Trophoblast cell (in vitro differentiated cells and primary cell): Measurements from ENCODE around the gene COL1A2.

Experiments
- DNase-seq, 2 donors: peaks; one replicate each; pipeline ENCODE4 v3.0.0-alpha.2; 2016
- H2AFZ ChIP-seq: 2 replicates; pipeline ENCODE4 v1.6.1; 2013; ENCODE audit warnings: low read length, moderate library complexity, mild to moderate bottlenecking; ENCODE audit not compliant: insufficient read depth, poor library complexity
- H2AK5ac ChIP-seq: 2 replicates; pipeline ENCODE4 v1.6.1; 2013; ENCODE audit warnings: mild to moderate bottlenecking, low read length
- H2BK120ac ChIP-seq: 2 replicates; pipeline ENCODE4 v1.6.1; 2013; ENCODE audit warnings: low read length, mild to moderate bottlenecking, moderate library complexity; ENCODE audit not compliant: insufficient read depth, poor library complexity
- H2BK12ac ChIP-seq: 2 replicates; pipeline ENCODE4 v1.6.1; 2013; ENCODE audit warnings: mild to moderate bottlenecking, low read length, moderate library complexity
- H2BK5ac ChIP-seq: 2 replicates; pipeline ENCODE4 v1.6.1; 2013; ENCODE audit warnings: low read length, low read depth, moderate library complexity, mild to moderate bottlenecking; ENCODE audit not compliant: poor library complexity
- H3K14ac ChIP-seq: 2 replicates; pipeline ENCODE4 v1.6.1; 2013; ENCODE audit warnings: mild to moderate bottlenecking, low read length
- H3K18ac ChIP-seq: 2 replicates; pipeline ENCODE4 v1.6.1; 2013; ENCODE audit warnings: mild to moderate bottlenecking, low read length
- H3K23ac ChIP-seq: 2 replicates; pipeline ENCODE4 v1.6.1; 2013; ENCODE audit warnings: low read length
- H3K27ac ChIP-seq: 2 replicates; pipeline ENCODE4 v1.5.1; 2013; ENCODE audit warnings: low read depth, mild to moderate bottlenecking, inconsistent platforms, low read length, moderate library complexity
- H3K27me3 ChIP-seq: 2 replicates; pipeline ENCODE4 v1.6.1; 2013; ENCODE audit warnings: inconsistent platforms, mild to moderate bottlenecking, low read length, moderate library complexity; ENCODE audit not compliant: insufficient read depth
- H3K36me3 ChIP-seq, 2 experiments: 1 replicate in 1 of 2; 2 replicates in 1 of 2; pipeline ENCODE4 v1.6.1; 2013; ENCODE audit warnings: low read length in 2 of 2, mild to moderate bottlenecking in 2 of 2, moderate library complexity in 1 of 2; ENCODE audit not compliant: insufficient read depth in 2 of 2, control insufficient read depth in 1 of 2
- H3K4ac ChIP-seq: 2 replicates; pipeline ENCODE4 v1.6.1; 2013; ENCODE audit warnings: low read depth, mild to moderate bottlenecking, low read length, moderate library complexity
- H3K4me1 ChIP-seq, 2 experiments: 1 replicate in 1 of 2; 2 replicates in 1 of 2; pipeline ENCODE4 v1.6.1; 2013; ENCODE audit warnings: low read length in 2 of 2, mild to moderate bottlenecking in 2 of 2, moderate library complexity in 1 of 2; ENCODE audit not compliant: insufficient read depth in 2 of 2, control insufficient read depth in 1 of 2
- H3K4me2 ChIP-seq: 2 replicates; pipeline ENCODE4 v1.6.1; 2013; ENCODE audit warnings: inconsistent platforms, mild to moderate bottlenecking, low read length, moderate library complexity
- H3K4me3 ChIP-seq: 2 replicates; pipeline ENCODE4 v1.5.1; 2013; ENCODE audit warnings: mild to moderate bottlenecking, low read depth, low read length, inconsistent platforms
- H3K79me1 ChIP-seq: one replicate; pipeline ENCODE4 v1.6.1; 2013; ENCODE audit warnings: low read length
- H3K79me2 ChIP-seq: 2 replicates; pipeline ENCODE4 v1.6.1; 2013; ENCODE audit warnings: low read length, mild to moderate bottlenecking; ENCODE audit not compliant: control insufficient read depth, insufficient read depth, poor library complexity
- H3K9ac ChIP-seq: 2 replicates; pipeline ENCODE4 v1.6.1; 2013; ENCODE audit warnings: mild to moderate bottlenecking, low read length
- H3K9me3 ChIP-seq: 2 replicates; pipeline ENCODE4 v1.6.1; 2013; ENCODE audit warnings: low read depth, mild to moderate bottlenecking, control low read depth, inconsistent platforms, low read length; ENCODE audit not compliant: insufficient read depth
- H4K12ac ChIP-seq: 2 replicates; pipeline ENCODE4 v1.6.1; 2013; ENCODE audit warnings: low read depth, mild to moderate bottlenecking, low read length, moderate library complexity
- H4K8ac ChIP-seq: 2 replicates; pipeline ENCODE4 v1.6.1; 2013; ENCODE audit warnings: low read depth, mild to moderate bottlenecking, low read length, moderate library complexity
- H4K91ac ChIP-seq: one replicate; pipeline ENCODE4 v1.6.1; 2013; ENCODE audit warnings: low read depth, mild to moderate bottlenecking, low read length, moderate library complexity
- WGBS: extraction: QIAGEN DNeasy Blood & Tissue Kit; methylation state at CpG from one replicate; pipeline ENCODE4 v1.1.7; 2013; ENCODE audit warnings: missing lambda C conversion rate; ENCODE audit not compliant: insufficient read length, insufficient coverage; ENCODE audit errors: extremely low coverage; 5-methylcytosine and 5-hydroxymethylcytosine counted together

Gene COL1A2

DNA sequence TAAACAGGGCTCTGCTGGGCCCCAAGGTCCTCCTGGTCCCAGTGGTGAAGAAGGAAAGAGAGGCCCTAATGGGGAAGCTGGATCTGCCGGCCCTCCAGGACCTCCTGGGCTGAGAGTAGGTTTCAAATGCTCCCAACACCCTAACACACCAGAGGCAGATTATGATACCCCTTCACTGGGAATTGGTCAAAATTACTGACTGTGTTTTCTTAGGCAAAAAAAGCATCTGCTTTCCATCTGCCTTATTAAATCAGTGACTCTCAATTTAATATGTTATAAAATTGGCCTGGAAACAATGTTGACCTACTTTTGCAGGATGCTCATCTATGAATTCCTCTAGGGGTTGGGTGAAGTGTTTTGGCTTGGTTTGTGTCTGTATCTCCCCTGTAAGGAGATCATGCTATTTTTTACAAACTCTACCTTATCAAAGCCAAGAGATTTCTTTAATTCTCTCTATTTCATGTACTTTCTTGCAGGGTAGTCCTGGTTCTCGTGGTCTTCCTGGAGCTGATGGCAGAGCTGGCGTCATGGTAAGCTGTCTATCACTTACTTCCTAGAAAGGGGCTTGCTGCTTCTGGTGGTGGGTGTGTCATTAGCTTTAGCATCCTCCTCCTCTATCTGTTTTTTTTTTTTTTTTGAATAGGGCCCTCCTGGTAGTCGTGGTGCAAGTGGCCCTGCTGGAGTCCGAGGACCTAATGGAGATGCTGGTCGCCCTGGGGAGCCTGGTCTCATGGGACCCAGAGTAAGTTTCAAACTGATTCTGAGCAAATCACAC is 15.9 kb downstream of the COL1A2 start:
- H3K27ac ChIP-seq = no peak overlapping the region
- no peak overlapping the region for H3K18ac ChIP-seq
- H3K23ac ChIP-seq = no peak overlapping the region
- no peak overlapping the region for H3K4me3 ChIP-seq
- H2AFZ ChIP-seq = no peak overlapping the region
- no CpG with 5 or more reads among the region's 6 CpGs for WGBS
- H4K8ac ChIP-seq = no peak overlapping the region
- no peak overlapping the region for H3K14ac ChIP-seq
- DNase-seq = no peak
- peaks cover 22 to 51% of the 10 kb centered on the region in 2 experiments for H3K36me3 ChIP-seq
- H3K4me2 ChIP-seq = no peak overlapping the region
- H2BK120ac ChIP-seq = no peak overlapping the region
- no peak overlapping the region for H3K9ac ChIP-seq
- no peak overlapping the region for H4K91ac ChIP-seq
- no peak overlapping the region for H2AK5ac ChIP-seq
- no peaks in the 10 kb centered on the region for H3K79me2 ChIP-seq
- no peaks in the 10 kb centered on the region for H3K27me3 ChIP-seq
- H2BK12ac ChIP-seq = no peak overlapping the region
- H2BK5ac ChIP-seq = no peak overlapping the region
- H3K4ac ChIP-seq = no peak overlapping the region
- no peaks in the 10 kb centered on the region for H3K9me3 ChIP-seq
- H3K4me1 ChIP-seq = no peaks in the 10 kb centered on the region
- no peak overlapping the region for H4K12ac ChIP-seq
- H3K79me1 ChIP-seq = no peaks in the 10 kb centered on the region

DNA sequence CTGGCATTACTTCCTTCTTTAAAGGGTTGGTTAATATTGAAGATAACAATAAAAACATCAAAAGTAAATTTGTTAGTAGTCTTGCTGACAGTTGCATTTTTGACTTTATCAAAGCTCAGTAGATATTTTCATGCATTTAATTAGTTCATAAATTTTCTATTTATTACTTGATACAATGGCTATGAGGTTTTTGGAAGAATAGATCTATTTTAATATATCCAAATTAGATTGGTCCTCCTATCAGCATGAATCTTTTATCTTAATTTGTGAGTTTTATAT is 16.4 kb downstream of the COL1A2 start:
- H3K4me3 ChIP-seq = no peak overlapping the region
- no peak for DNase-seq
- no peaks in the 10 kb centered on the region for H3K79me2 ChIP-seq
- H4K91ac ChIP-seq = no peak overlapping the region
- H3K27me3 ChIP-seq = no peaks in the 10 kb centered on the region
- no peak overlapping the region for H3K4me2 ChIP-seq
- H3K9me3 ChIP-seq = no peaks in the 10 kb centered on the region
- peaks cover 22 to 48% of the 10 kb centered on the region in 2 experiments for H3K36me3 ChIP-seq
- no peak overlapping the region for H4K12ac ChIP-seq
- H3K4ac ChIP-seq = no peak overlapping the region
- H3K4me1 ChIP-seq = no peaks in the 10 kb centered on the region
- H4K8ac ChIP-seq = no peak overlapping the region
- H3K18ac ChIP-seq = no peak overlapping the region
- no peak overlapping the region for H2BK5ac ChIP-seq
- H2BK120ac ChIP-seq = no peak overlapping the region
- H2AK5ac ChIP-seq = no peak overlapping the region
- no peaks in the 10 kb centered on the region for H3K79me1 ChIP-seq
- no peak overlapping the region for H3K9ac ChIP-seq
- no peak overlapping the region for H3K27ac ChIP-seq
- no peak overlapping the region for H3K14ac ChIP-seq
- H3K23ac ChIP-seq = no peak overlapping the region
- H2AFZ ChIP-seq = no peak overlapping the region
- H2BK12ac ChIP-seq = no peak overlapping the region

GRCh38 chr7:94412762-94413322 is 18.1 kb downstream of the COL1A2 start:
- Histone ChIP-seq H4K12ac (no peak overlapping the region), H3K18ac (no peak overlapping the region), H3K9me3 (no peaks in the 10 kb centered on the region), H3K4ac (no peak overlapping the region), H4K8ac (no peak overlapping the region), H3K79me2 (no peaks in the 10 kb centered on the region), H3K27ac (no peak overlapping the region), H3K27me3 (no peaks in the 10 kb centered on the region), H2BK5ac (no peak overlapping the region), H3K36me3 (peaks cover 27 to 54% of the 10 kb centered on the region in 2 experiments), H3K4me1 (no peaks in the 10 kb centered on the region), H3K23ac (no peak overlapping the region), H4K91ac (no peak overlapping the region), H2AFZ (no peak overlapping the region), H2AK5ac (no peak overlapping the region), H3K4me2 (no peak overlapping the region), H3K14ac (no peak overlapping the region), H3K9ac (no peak overlapping the region), H3K79me1 (no peaks in the 10 kb centered on the region), H2BK120ac (no peak overlapping the region), H2BK12ac (no peak overlapping the region), H3K4me3 (no peak overlapping the region)
- DNase-seq = peak in 1 of 2 donors; percentile 46
- WGBS = no CpG with 5 or more reads among the region's 3 CpGs

DNA sequence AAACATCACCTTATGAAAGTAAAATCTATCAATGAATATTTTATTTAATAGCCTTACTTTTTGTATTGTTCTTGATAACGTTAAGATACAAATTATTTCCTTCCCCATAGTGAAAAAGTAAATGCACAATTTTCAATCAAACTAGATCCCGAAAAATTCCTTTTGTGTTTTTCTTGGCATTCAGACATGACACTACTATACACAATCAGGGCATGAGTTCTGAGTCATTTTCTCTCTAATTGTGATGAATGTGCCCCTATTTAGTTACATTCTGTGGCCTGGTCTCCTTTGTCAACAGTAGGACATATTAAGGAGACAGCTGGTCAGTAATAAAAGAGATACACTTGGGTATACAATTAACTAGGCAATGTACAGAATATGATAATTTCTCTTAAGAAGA is 19.8 kb downstream of the COL1A2 start:
- H3K18ac ChIP-seq = no peak overlapping the region
- WGBS = no CpG with 5 or more reads among the region's 2 CpGs
- no peak overlapping the region for H4K91ac ChIP-seq
- no peaks in the 10 kb centered on the region for H3K4me1 ChIP-seq
- no peaks in the 10 kb centered on the region for H3K79me1 ChIP-seq
- H3K4me2 ChIP-seq = no peak overlapping the region
- peak in 1 of 2 donors; percentile 9 for DNase-seq
- H3K9ac ChIP-seq = no peak overlapping the region
- H2AK5ac ChIP-seq = no peak overlapping the region
- H3K4me3 ChIP-seq = no peak overlapping the region
- H3K27me3 ChIP-seq = no peaks in the 10 kb centered on the region
- H2BK12ac ChIP-seq = no peak overlapping the region
- H3K27ac ChIP-seq = no peak overlapping the region
- no peak overlapping the region for H2AFZ ChIP-seq
- H3K4ac ChIP-seq = no peak overlapping the region
- no peaks in the 10 kb centered on the region for H3K79me2 ChIP-seq
- no peak overlapping the region for H2BK5ac ChIP-seq
- H3K14ac ChIP-seq = no peak overlapping the region
- H3K23ac ChIP-seq = no peak overlapping the region
- H3K36me3 ChIP-seq = peaks cover 20 to 49% of the 10 kb centered on the region in 2 experiments
- H3K9me3 ChIP-seq = no peaks in the 10 kb centered on the region
- no peak overlapping the region for H2BK120ac ChIP-seq
- H4K12ac ChIP-seq = no peak overlapping the region
- H4K8ac ChIP-seq = no peak overlapping the region
